ENCODE results near the gene GM2A. TPM values are rescaled to one million over a fixed set of nuclear protein-coding genes. Genes with fewer than 3 reads are reported as not detected.

Gene GM2A
- total and polyA plus RNA-seq, 2 of the 8 experiments (the other 6 are each of a cell fraction or from before 2014, with no cell fraction given), result 18.5 to 32.2 TPM

GRCh38 chr5:151293624-151294023, 40.6 kb downstream of the GM2A start:
- Histone ChIP-seq H3K27ac (ENCODE audit: low read depth, low read length) (no peak overlapping the region), H3K56ac (replicated peaks; ENCODE audit: insufficient read length, low read depth, low read length) (no peak overlapping the region), H3K14ac (ENCODE audit: insufficient read length) (no peak overlapping the region), H2BK5ac (ENCODE audit: low read depth, low read length) (no peak overlapping the region), H2AFZ (ENCODE audit: low read length) (0 out of 2 replicates have a peak overlapping the region, but pooled peaks have one; percentile 52), H2AK5ac (ENCODE audit: low read depth, low read length) (no peak overlapping the region), H4K20me1 (replicated peaks in 1 of 2; ENCODE audit: control insufficient read depth in 1 of 2, insufficient read depth in 2 of 2, low read length in 2 of 2) (no peaks in the 10 kb centered on the region), H3K4me1 (replicated peaks in 1 of 4; ENCODE audit: control insufficient read depth in 3 of 4, insufficient read depth in 4 of 4, low read length in 3 of 4) (peaks cover 0 to 3% (median 0%) of the 10 kb centered on the region in 4 experiments; a peak in 2 of 7 replicates), H4K91ac (replicated peaks; ENCODE audit: insufficient read length, low read length) (no peak overlapping the region), H2BK120ac (replicated peaks; ENCODE audit: low read depth, low read length) (no peak overlapping the region), H3K36me3 (ENCODE audit: control insufficient read depth in 2 of 4, insufficient read depth in 4 of 4, low read length in 3 of 4) (no peaks in the 10 kb centered on the region), H3K4me3 (ENCODE audit: extremely low read depth in 1 of 4, insufficient read depth in 2 of 4, low read depth in 3 of 4, low read length in 4 of 4) (no peak overlapping the region), H4K5ac (ENCODE audit: insufficient read length, low read depth, low read length) (no peak overlapping the region), H3K23ac (ENCODE audit: insufficient read length) (no peak overlapping the region), H2BK12ac (ENCODE audit: low read depth, low read length) (no peak overlapping the region), H2BK20ac (ENCODE audit: low read length) (no peak overlapping the region), H3K79me2 (ENCODE audit: control insufficient read depth in 1 of 2, insufficient read depth in 2 of 2, low read length in 2 of 2) (no peaks in the 10 kb centered on the region), H3K27me3 (replicated peaks in 1 of 4; ENCODE audit: control insufficient read depth in 3 of 4, extremely low read depth in 1 of 4, insufficient read depth in 3 of 4, low read length in 3 of 4) (no peaks in the 10 kb centered on the region), H3K9ac (replicated peaks in 1 of 4; ENCODE audit: extremely low read depth in 1 of 4, low read depth in 3 of 4, low read length in 3 of 4) (no peak overlapping the region), H3K23me2 (ENCODE audit: low read depth, low read length) (no peaks in the 10 kb centered on the region), H3K79me1 (ENCODE audit: low read depth, low read length) (no peaks in the 10 kb centered on the region), H3K18ac (ENCODE audit: extremely low read depth, low read length) (no peak overlapping the region), H3K9me3 (ENCODE audit: insufficient read depth in 2 of 2, low read depth in 1 of 2, low read length in 1 of 2) (no peaks in the 10 kb centered on the region), H4K8ac (ENCODE audit: extremely low read depth, insufficient read depth, low read length) (no peak overlapping the region), H2BK15ac (ENCODE audit: low read length) (no peak overlapping the region; the same call in 1 of the 2 replicates), H3K4me2 (ENCODE audit: insufficient read depth in 1 of 2, low read depth in 2 of 2, low read length in 2 of 2) (no peak overlapping the region), H3K4ac (replicated peaks; ENCODE audit: insufficient read length, low read depth, low read length) (no peak overlapping the region)
- FAIRE-seq (peak; percentile 74), DNase-seq (ENCODE audit: low read depth in 1 of 2, low spot score in 2 of 2) (no peak)
- ChIA-PET CTCF (ENCODE audit: partially characterized antibody) (interaction anchor here (0.5 to 0.8 kb wide), 2 partner anchors 157 to 204 kb away, joined by 3 read pairs; no protein-coding TSS in a partner anchor), POLR2A (ENCODE audit: partially characterized antibody) (no interaction called here)
- WGBS, 2 experiments (ENCODE audit: extremely low coverage in 1 of 2, insufficient coverage in 1 of 2, insufficient read length in 1 of 2, insufficient replicate concordance in 2 of 2, low coverage in 1 of 2, low lambda C conversion rate in 2 of 2, missing lambda C conversion rate in 1 of 2), result 72% methylated on average over 4 of the region's 4 CpGs; no CpG with 5 or more reads in 1 of the 2 experiments
- no peak for TF ChIP-seq CHD1 (IDR thresholded peaks at IDR 0.05; ENCODE audit: low read depth, low read length)
- TF ChIP-seq ASH2L (IDR thresholded peaks at IDR 0.05; ENCODE audit: low read length), result no peak
- no peak for TF ChIP-seq RXRA (IDR thresholded peaks at IDR 0.05; ENCODE audit: insufficient read depth, low read depth, low read length)
- no peak for TF ChIP-seq BACH1 (IDR thresholded peaks at IDR 0.05; ENCODE audit: low read length)
- TF ChIP-seq POLR2AphosphoS5 (IDR thresholded peaks at IDR 0.05; ENCODE audit: low read depth, low read length), result no peak
- no peak for TF ChIP-seq ATF2 (IDR thresholded peaks at IDR 0.05; ENCODE audit: low read length)
- TF ChIP-seq EGR1 (IDR thresholded peaks at IDR 0.05; ENCODE audit: borderline replicate concordance, low read depth, low read length), result no peak
